Activated T-helper 9 cell treated with anti-CD3 and anti-CD28 coated beads, Interleukin-2, amount 50 U/mL, for 16 hours (primary cell): ENCODE results near the gene PRKCI.
A peak's percentile ranks its signal among the peaks of the same experiment; 100 is the strongest.
"Not testable (repeated sequence)": the region's sequence is repeated elsewhere in the genome, so short reads cannot be mapped to it uniquely, and the experiment has no call there.

ENCODE experiments used
- DNase-seq: peaks from one replicate; pipeline ENCODE4 v3.0.0-alpha.2; 2020; ENCODE audit warnings: low read depth

PRKCI gene

GRCh38 chr3:170221924-170222646 lies at the start of gene PRKCI:
PRKCI (plus strand) TSS chr3:170222424; CDS start chr3:170222670, 246 bp downstream.
- peak; percentile 82 for DNase-seq

- DNase-seq, result no peak
Measured at GRCh38 chr3:170178651-170179050, 43.6 kb upstream of the PRKCI start.

- DNase-seq, result no peak
Measured at GRCh38 chr3:170179432-170179831, 42.8 kb upstream of the PRKCI start.

DNA sequence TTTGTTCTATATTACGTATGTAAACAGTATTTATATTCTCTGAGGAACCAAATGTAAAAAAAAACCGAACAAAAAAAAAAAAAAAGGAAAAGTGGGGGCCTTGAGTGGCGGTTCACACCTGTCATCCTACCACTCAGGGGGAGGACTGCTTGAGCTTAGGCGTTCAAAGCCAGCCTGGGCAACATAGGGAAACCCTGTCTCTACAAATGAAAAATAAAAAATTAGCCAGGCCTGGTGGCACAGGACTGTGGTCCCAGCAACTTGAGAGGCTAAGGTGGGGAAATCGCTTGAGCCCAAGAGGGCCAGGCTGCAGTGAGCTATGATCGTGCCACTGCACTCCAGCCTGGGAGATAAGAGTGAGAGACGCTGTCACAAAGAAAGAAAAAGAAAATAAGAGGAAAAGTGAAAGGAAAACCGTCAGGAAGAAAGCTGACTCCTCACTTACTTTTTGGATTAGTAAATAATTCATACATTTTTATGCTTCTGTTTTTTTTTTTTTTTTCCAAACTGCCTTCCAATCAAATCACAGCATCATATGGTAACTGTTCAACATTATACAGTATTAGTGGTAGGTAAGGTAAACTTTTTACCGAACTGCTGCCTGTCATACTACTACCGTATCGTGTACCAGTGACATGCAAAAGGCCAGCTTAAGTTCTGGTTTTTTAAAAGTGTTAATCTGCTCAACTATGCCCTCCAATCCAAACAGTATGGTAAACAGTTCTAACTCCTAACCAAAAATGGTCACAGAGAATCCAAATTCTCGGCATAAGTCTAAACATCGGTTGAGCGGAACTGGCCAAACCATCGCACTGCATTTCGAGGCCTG lies 41.9 kb upstream of the PRKCI start:
- no peak for DNase-seq

GRCh38 chr3:170180908-170181885 lies 41.0 kb upstream of the PRKCI start, which contains the start of gene PHC3:
PHC3 (minus strand) TSS chr3:170181733; CDS start chr3:170181715, 18 bp downstream.
- peak; percentile 90 for DNase-seq

- DNase-seq, result no peak
Measured at GRCh38 chr3:170189398-170190256, 32.6 kb upstream of the PRKCI start.

GRCh38 chr3:170195759-170196158 lies 26.5 kb upstream of the PRKCI start:
- not testable (repeated sequence) for DNase-seq

GRCh38 chr3:170196833-170197232 lies 25.4 kb upstream of the PRKCI start:
- DNase-seq, result no peak

GRCh38 chr3:170200987-170201386 lies 21.2 kb upstream of the PRKCI start:
- no peak for DNase-seq

GRCh38 chr3:170201527-170201926 lies 20.7 kb upstream of the PRKCI start:
- no peak for DNase-seq

GRCh38 chr3:170203457-170203856 lies 18.8 kb upstream of the PRKCI start:
- DNase-seq, result no peak

GRCh38 chr3:170204023-170204472 lies 18.2 kb upstream of the PRKCI start:
- DNase-seq, result no peak

- no peak for DNase-seq
Measured at GRCh38 chr3:170204509-170204908, 17.7 kb upstream of the PRKCI start.

- DNase-seq, result no peak
Measured at GRCh38 chr3:170205302-170205701, 16.9 kb upstream of the PRKCI start.

DNA sequence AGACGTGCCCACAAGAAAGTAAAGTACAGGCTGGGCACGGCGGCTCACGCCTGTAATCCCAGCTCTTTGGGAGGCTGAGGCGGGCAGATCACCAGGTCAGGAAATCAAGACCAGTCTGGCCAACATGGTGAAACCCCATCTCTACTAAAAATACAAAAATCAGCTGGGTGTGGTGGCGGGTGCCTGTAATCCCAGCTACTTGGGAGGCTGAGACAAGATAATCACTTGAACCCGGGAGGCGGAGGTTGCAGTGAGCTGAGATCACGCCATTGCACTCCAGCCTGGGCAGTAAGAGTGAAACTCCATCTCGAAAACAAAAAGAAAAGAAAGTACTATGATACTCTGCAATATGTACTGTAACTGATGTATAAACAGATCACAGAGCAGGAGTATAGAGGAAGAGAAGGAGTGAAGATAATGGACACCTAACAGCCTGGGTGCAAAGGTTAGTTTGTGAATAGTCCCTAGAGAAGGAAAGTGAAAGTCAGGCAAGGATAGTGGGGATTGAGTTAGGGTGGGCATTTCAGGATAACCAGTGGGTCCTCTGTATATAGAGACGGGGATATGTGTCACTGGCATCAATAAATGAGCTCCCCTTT lies 16.0 kb upstream of the PRKCI start:
- DNase-seq, result not testable (repeated sequence)

DNA sequence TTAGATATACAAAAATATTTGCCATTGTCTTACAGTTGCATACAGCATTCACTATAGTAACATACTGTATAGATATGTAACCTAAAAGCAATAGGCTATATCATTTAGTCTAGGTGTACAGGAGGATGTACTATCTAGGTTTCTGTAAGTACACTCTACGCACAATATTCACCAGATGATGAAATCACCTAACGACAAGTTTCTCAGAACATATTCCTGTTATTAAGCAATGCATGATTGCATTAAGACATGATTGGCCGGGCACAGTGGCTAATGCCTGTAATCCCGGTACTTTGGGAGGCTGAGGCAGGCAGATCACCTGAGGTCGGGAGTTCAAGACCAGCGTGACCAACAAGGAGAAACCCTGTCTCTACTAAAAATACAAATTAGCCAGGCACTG lies 14.5 kb upstream of the PRKCI start:
- no peak for DNase-seq

DNA sequence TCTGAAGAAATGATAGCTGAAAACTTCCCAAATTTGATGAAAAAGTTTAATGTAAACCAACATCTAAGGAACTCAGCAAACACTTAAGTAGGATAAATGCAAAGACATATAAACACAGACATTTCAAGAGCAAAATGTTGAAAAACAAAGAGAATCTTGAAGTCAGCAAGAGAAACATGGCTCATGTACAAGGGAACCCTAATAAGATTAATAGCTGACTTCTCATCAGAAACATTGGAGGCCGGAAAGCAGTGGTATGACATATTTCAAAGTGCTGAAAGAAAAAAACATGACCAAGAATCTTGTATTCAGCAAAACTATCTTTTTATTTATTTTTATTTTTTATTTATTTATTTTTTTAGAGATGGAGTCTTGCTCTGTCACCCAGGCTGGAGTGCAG lies 10.6 kb upstream of the PRKCI start:
- no peak for DNase-seq

GRCh38 chr3:170219850-170220249 lies 2.4 kb upstream of the PRKCI start:
- DNase-seq, result no peak

- no peak for DNase-seq
Measured at GRCh38 chr3:170220871-170221270, 1.4 kb upstream of the PRKCI start.
